ENCODE data around the gene C13orf46.
A peak's percentile ranks its signal among the peaks of the same experiment; 100 is the strongest.

C13orf46 gene

GRCh38 chr13:113950451-113951245 is 23.2 kb downstream of the C13orf46 start:
- no peak for DNase-seq (ENCODE audit: low read depth in 1 of 2, low spot score in 1 of 2)
- Histone ChIP-seq H3K27me3 (ENCODE audit: insufficient read depth, poor library complexity, severe bottlenecking) (no peaks in the 10 kb centered on the region), H3K27ac (replicated peaks) (no peak overlapping the region), H3K4me3 (replicated peaks; ENCODE audit: insufficient read depth, low read length) (no peak overlapping the region)
- TF ChIP-seq POLR2AphosphoS5 (IDR thresholded peaks at IDR 0.05; ENCODE audit: low read depth) (no peak), GABPA (IDR thresholded peaks at IDR 0.05; ENCODE audit: low read depth) (no peak), REST (IDR thresholded peaks at IDR 0.05; ENCODE audit: insufficient replicate concordance, low read depth) (no peak)

DNA sequence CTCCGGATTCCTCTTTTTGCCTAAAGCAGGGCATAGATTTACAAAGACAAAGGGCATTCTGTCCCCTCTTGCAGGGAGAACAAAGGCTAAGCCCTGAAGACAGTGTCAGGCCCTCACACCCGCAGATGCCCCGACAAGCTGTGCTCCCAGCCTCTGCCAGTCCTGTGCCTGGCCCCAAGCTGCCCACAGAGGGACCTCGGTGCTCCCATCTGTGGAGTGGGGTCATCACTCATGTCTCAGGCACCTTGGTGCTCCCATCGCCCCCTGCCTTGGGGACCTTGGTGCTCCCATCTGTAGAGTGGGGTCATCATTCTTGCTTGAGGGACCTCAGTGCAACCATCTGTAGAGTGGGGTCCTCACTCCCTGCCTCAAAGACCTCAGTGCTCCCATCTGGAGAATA is 24.3 kb downstream of the C13orf46 start:
- no peaks in the 10 kb centered on the region for H3K27me3 ChIP-seq (ENCODE audit: insufficient read depth, poor library complexity, severe bottlenecking)
- DNase-seq (ENCODE audit: low read depth in 1 of 2, low spot score in 1 of 2): no peak

DNA sequence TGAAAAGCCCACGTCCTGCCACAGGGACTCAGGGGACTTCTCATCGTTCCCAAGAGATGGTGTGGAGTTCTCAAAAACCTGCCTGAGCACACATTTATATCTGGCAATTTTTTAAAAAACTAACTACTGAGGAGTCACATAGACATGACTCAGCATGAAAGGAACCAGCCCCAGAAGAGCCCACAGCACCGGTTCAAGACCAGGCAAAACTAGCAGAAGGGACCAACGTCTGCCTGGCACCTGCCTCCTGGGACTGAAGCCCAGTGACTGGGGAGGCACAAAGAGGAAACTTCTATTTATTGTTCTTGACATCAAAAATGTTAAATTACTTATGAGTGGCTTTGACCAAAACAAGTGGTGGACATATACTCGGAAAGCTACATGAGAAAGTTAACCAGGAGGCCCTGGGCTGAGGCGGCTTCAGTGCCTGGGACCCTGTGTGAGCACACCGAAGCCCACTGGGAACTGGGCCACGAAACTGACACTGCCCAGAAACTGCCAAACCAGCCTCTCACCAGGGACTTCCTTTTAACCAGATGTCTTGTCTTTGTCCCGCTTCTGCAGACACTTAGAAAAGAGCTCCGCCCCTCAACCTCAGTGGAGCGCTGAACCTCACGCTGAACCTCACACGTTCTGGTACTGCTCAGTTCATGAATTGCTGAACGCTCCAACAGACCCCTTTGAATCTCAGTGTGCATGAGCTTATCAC is 25.7 kb downstream of the C13orf46 start:
- peak in 1 of 2 experiments; percentile 31 for DNase-seq (ENCODE audit: low read depth in 1 of 2, low spot score in 1 of 2)
- Histone ChIP-seq H3K4me3 (replicated peaks; ENCODE audit: insufficient read depth, low read length) (no peak overlapping the region), H3K27me3 (ENCODE audit: insufficient read depth, poor library complexity, severe bottlenecking) (no peaks in the 10 kb centered on the region), H3K27ac (replicated peaks) (no peak overlapping the region)
- TF ChIP-seq POLR2AphosphoS5 (IDR thresholded peaks at IDR 0.05; ENCODE audit: low read depth): no peak
- TF ChIP-seq SPI1 (IDR thresholded peaks at IDR 0.05; ENCODE audit: borderline replicate concordance, low read depth): no peak
- no peak for TF ChIP-seq GABPA (IDR thresholded peaks at IDR 0.05; ENCODE audit: low read depth)
- TF ChIP-seq, protein P1, sequence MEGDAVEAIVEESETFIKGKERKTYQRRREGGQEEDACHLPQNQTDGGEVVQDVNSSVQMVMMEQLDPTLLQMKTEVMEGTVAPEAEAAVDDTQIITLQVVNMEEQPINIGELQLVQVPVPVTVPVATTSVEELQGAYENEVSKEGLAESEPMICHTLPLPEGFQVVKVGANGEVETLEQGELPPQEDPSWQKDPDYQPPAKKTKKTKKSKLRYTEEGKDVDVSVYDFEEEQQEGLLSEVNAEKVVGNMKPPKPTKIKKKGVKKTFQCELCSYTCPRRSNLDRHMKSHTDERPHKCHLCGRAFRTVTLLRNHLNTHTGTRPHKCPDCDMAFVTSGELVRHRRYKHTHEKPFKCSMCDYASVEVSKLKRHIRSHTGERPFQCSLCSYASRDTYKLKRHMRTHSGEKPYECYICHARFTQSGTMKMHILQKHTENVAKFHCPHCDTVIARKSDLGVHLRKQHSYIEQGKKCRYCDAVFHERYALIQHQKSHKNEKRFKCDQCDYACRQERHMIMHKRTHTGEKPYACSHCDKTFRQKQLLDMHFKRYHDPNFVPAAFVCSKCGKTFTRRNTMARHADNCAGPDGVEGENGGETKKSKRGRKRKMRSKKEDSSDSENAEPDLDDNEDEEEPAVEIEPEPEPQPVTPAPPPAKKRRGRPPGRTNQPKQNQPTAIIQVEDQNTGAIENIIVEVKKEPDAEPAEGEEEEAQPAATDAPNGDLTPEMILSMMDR (IDR thresholded peaks at IDR 0.05; ENCODE audit: insufficient read depth, low read length): no peak
- TF ChIP-seq REST (IDR thresholded peaks at IDR 0.05; ENCODE audit: insufficient replicate concordance, low read depth): no peak

More for the DNA sequence above, 24.3 kb downstream of the C13orf46 start:
- Histone ChIP-seq H3K4me3 (replicated peaks; ENCODE audit: insufficient read depth, low read length) (no peak overlapping the region), H3K27ac (replicated peaks) (no peak overlapping the region)
- no peak for TF ChIP-seq SPI1 (IDR thresholded peaks at IDR 0.05; ENCODE audit: borderline replicate concordance, low read depth)
- TF ChIP-seq GABPA (IDR thresholded peaks at IDR 0.05; ENCODE audit: low read depth): no peak
- no peak for TF ChIP-seq POLR2AphosphoS5 (IDR thresholded peaks at IDR 0.05; ENCODE audit: low read depth)
- TF ChIP-seq, protein P1 (IDR thresholded peaks at IDR 0.05; ENCODE audit: insufficient read depth, low read length): no peak
- no peak for TF ChIP-seq REST (IDR thresholded peaks at IDR 0.05; ENCODE audit: insufficient replicate concordance, low read depth)

Measured in HL-60 (cell line).